Activated naive CD8-positive, alpha-beta T cell treated with anti-CD3 and anti-CD28 coated beads, Interleukin-2, amount 50 U/mL, for 16 hours (primary cell): ENCODE measurements around the gene PAQR3.

ENCODE experiments used
- DNase-seq: peaks from one replicate; pipeline ENCODE4 v3.0.0-alpha.2; 2020; ENCODE audit warnings: low read depth, low spot score

PAQR3 gene

DNA sequence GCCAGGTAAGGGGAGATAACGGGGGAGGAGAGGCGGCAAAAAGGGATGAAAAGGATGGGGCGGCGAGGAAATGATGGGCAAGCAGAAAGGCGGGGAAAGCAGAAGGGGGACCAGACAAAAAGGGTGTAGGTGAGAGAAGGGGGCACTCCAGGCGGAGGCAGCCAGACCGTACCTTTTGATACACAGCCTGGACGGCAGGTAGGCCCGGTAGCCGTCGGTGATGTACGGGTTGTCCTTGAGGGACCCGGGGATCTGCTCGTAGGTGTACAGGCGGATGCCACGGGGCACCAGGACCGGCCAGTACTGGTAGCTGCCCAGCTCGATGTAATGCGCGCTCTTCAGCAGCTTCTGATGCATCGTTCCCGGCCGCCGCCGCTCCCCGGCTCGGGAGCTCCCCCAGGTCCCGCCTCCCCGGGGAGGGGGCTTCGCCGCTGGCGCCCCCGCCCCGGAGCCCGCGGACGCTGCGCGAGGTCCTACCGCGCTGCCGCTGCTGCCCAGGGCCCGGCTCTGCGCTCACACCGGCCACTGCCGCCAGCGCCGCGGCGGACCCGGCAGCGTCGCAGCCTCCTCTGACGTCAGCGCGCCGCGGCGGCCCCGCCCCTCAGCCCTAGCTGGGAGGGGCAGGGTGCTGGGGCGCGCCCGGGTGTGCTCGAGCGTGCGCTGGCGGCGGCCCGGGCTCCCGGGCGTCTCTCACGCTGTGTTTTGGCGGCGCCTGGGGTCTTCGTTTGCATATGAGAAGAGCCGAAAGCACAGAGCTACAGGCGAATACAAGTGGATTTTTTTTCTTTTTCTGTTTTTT, at the start of gene PAQR3:
PAQR3 (minus strand) TSS at position 571 of the 799 bp plus-strand sequence; CDS start at position 357, 214 bp downstream.
- peak; percentile 61 for DNase-seq

- no peak for DNase-seq
Measured at GRCh38 chr4:78987683-78988082, 48.4 kb upstream of the PAQR3 start.

DNA sequence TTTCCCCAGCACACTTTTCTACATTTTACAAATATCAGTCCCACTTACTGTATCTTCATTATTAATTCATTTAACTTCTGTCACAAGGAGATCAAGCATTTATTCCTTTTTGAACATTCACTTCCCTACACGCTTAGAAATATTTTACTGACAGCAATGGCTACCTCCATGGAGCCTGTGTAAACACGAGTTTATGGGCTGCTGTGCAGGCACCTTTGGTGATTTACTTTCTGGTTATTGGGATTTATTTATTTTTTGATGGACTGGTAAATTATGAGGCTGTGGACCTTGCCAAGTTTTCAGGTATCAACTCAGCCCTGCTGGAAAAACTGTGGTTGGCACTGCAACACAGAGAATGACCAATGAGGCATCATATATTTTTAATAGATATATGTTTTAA, 45.4 kb upstream of the PAQR3 start:
- no peak for DNase-seq

GRCh38 chr4:78975865-78976264, 36.6 kb upstream of the PAQR3 start:
- no peak for DNase-seq

DNA sequence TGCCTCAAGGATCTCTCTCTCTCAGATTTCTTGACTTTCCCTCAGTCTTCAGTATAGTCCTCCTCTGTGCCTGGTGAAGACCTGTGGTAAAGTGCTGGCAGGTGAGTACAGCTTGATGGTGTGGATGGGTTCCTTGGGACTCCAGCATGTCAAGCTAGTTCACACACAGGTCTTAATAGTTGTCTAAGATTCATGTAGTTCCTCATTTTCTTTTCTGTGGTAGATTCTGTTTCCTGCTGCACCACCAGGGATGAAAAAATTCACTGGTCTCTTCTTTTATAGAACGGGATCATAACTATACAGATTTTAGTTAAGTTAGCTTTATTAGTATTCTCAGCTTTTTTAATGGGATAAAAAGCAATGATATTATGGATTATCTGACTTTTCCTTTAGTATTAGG, 32.5 kb upstream of the PAQR3 start:
- DNase-seq: no peak

DNA sequence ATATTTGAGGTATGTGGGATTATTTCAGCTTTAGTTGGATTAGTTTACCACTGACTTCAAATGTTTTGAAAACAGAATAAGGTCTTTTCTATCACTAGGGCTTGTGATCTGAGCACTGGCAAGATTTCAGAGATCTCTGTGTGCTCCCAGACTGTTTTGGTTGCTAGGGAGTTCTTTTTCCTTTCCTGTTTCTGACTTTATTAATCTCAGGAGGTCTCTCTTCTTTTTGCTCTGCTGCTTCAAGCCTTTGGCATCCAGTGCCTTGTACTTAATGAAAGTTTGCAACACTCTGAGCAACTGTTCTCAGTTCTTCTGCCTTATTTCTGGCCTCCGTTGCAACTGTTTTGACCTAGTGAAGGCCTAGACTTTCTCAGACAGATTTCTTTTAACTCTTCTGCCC, 32.1 kb upstream of the PAQR3 start:
- no peak for DNase-seq

GRCh38 chr4:78962597-78963115, 23.4 kb upstream of the PAQR3 start:
- no peak for DNase-seq

DNA sequence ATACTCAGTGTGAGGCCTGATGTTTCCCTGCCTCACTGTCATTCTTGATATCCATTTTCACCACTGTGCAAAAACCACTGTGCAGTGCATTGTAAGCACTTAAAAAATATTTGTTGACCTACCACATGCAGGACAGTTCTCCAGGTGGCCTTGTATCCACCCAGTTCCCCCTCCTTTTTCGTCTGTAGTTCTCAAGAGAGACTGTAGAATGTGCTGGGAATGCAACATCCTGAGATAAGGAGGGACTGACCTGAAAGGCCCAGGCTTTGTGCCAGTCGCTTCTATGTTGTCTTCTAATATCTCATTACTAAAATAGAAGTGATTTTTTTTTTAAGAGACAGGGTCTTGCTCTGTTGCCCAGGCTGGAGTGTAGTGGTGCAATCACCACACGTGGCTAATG, 21.7 kb upstream of the PAQR3 start:
- no peak for DNase-seq

- no peak for DNase-seq
Measured at GRCh38 chr4:78956975-78957374, 17.7 kb upstream of the PAQR3 start.

- DNase-seq: no peak
Measured at GRCh38 chr4:78953769-78954666, 14.8 kb upstream of the PAQR3 start.

DNA sequence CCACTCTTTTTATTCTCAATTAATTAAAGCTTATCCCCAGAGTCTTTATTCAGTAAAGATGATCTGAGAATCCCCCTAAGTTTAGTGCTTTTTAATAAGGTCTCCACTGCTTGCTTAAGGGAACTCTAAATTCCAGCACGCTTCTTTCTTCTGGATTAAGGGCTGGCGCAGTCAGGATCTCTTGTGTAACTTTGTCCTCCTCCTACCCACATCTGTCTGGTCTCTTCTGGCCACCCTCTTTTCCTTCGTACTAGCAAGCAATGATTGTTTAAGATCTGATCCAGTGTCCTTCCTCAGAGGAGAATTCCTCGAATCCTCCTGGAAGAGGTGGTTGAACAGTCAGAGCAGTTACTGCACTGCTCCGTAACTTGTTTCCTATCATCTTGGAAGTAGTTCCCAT, 14.0 kb upstream of the PAQR3 start:
- DNase-seq: no peak

DNA sequence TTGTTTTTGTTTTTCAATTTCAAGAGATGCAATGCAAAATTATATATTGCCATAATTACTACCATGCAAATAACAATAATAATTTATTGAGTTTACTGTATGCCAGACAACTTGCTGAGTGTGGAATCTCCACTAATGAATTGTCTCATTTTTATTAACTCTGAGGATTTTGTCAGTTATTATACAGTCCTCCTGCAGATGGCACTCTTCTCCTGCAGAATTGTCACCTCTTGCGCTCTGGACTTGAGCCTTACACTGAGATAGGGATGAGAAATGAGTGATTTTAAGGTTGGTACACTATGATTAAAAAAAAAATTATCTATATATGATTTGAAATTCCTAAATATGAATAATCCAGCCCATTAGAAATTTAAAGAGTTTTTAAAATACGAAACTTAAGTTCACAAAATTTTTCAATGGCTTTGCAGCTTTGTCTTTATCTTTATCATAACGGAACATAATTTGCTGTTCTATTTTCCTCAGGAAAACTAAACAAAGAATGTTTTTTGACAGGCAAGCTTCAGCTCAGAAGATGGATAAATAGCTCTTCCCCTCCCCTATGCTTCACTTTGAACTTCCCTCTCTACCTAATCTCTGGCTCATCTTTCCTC, 12.7 kb upstream of the PAQR3 start:
- no peak for DNase-seq

GRCh38 chr4:78949735-78950134, 10.5 kb upstream of the PAQR3 start:
- DNase-seq: no peak

GRCh38 chr4:78945651-78946179, 6.5 kb upstream of the PAQR3 start:
- no peak for DNase-seq

GRCh38 chr4:78944381-78944780, 5.1 kb upstream of the PAQR3 start:
- no peak for DNase-seq

- DNase-seq: no peak
Measured at GRCh38 chr4:78940752-78941151, 1.5 kb upstream of the PAQR3 start.

- DNase-seq: no peak
Measured at GRCh38 chr4:78939667-78940008, 400 bp upstream of the PAQR3 start.

- DNase-seq: no peak
Measured at GRCh38 chr4:78938474-78938867, 767 bp downstream of the PAQR3 start.

GRCh38 chr4:78937837-78938236, 1.4 kb downstream of the PAQR3 start:
- DNase-seq: no peak

DNA sequence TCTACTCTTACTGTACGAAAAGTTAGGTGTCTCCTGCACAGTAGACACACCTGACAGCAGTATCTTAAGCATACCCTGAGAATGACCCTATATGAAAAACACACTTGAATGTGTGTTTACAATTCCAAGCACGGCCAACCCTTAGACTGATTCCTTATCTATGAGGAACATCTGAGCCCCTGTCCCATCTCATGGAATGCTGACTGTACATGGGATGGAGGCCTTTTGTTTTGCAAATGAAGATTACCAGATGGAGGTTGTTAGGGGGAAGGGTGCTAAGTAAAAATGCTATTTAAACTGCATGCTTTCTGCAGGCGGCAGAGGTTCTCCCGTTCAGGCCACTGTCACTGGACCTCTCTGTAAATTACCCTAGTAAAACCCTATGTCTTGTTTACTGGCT, 2.2 kb downstream of the PAQR3 start:
- no peak for DNase-seq

GRCh38 chr4:78930016-78930629, 9.1 kb downstream of the PAQR3 start:
- DNase-seq: no peak

DNA sequence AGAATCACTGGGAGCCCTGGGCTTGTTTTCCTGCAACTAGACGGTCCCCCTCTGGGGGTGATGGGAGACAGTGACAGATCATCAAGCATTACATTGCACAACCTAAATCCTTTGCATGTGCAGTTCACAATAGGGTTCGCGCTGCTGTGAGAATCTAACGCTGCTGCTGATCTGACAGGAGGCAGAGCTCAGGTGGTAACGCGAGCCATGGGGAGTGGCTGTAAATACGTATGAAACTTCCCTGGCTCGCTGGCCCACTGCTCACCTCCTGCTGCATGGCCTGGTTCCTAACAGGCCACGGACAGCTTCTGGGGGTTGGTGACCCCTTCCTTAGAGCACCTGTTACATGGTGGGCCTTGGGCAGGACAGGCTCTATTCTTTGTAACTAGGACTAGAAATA, 10.4 kb downstream of the PAQR3 start:
- no peak for DNase-seq
